Measurements from ENCODE around the gene SRPRA. TPM values are rescaled to one million over a fixed set of nuclear protein-coding genes. Genes with fewer than 3 reads are reported as not detected.
"Not testable (repeated sequence)": the region's sequence is repeated elsewhere in the genome, so short reads cannot be mapped to it uniquely, and the experiment has no call there.

SRPRA gene
- total RNA-seq, 4 donors from 2014 or later = 56.8 to 84.7 (median 72.3) TPM

DNA sequence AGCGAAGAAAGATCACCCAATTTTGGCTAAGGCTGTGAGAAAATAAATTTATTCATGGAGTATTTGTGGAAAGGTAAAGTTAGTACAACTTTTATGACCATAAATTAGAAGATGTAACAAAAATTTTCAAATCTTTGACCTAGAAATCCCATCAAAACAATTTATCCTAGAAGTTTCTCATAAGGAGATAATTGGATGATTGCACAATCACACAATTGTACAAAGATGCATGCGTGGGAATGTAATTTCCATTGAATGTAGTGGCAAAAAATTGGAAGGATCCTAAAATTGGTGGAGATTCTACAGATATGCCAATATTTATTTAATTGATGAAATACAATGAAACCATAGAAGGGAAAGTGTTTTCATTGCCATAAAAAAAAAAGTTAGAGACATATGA, 11.6 kb downstream of the SRPRA start:
- WGBS, 2 donors = 88 to 90% methylated on average over 2 of the region's 2 CpGs
- no peak for DNase-seq (ENCODE audit: low spot score in 2 of 2)
- no peak for TF ChIP-seq POLR2A (IDR thresholded peaks at IDR 0.05)
- TF ChIP-seq, protein P1, sequence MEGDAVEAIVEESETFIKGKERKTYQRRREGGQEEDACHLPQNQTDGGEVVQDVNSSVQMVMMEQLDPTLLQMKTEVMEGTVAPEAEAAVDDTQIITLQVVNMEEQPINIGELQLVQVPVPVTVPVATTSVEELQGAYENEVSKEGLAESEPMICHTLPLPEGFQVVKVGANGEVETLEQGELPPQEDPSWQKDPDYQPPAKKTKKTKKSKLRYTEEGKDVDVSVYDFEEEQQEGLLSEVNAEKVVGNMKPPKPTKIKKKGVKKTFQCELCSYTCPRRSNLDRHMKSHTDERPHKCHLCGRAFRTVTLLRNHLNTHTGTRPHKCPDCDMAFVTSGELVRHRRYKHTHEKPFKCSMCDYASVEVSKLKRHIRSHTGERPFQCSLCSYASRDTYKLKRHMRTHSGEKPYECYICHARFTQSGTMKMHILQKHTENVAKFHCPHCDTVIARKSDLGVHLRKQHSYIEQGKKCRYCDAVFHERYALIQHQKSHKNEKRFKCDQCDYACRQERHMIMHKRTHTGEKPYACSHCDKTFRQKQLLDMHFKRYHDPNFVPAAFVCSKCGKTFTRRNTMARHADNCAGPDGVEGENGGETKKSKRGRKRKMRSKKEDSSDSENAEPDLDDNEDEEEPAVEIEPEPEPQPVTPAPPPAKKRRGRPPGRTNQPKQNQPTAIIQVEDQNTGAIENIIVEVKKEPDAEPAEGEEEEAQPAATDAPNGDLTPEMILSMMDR (IDR thresholded peaks at IDR 0.05) = no peak
- intact Hi-C loops (cut with DNase I; ENCODE audit: low total_unique reads) = no loop called here
- no peak overlapping the region for H3K4me3 ChIP-seq (ENCODE audit: low read depth, poor library complexity, severe bottlenecking)

DNA sequence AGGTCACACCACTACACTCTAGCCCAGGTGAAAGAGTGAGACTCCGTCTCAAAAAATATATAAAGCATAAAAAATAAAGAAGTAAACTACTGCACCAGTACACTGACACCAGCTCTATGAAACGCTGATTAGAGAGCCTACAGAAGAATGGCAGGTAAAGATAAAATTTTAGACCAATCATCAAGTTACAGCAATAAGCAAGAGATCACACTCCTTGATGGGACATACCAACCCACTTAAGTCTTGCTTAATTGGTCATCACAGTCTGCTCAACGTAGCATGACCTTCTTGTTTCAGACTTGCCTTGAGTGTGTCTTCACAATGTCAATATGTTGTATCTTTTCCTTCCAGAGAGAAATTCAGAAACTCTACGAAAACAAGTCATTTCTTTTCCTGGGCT, 12.5 kb downstream of the SRPRA start:
- H3K4me3 ChIP-seq (ENCODE audit: low read depth, poor library complexity, severe bottlenecking) = no peak overlapping the region
- TF ChIP-seq, protein P1 (IDR thresholded peaks at IDR 0.05) = no peak
- no peak for TF ChIP-seq POLR2A (IDR thresholded peaks at IDR 0.05)
- intact Hi-C loops (cut with DNase I; ENCODE audit: low total_unique reads) = no loop called here
- DNase-seq (ENCODE audit: low spot score in 2 of 2) = no peak
- 93 to 94% methylated on average over 4 of the region's 4 CpGs for WGBS, 2 donors

DNA sequence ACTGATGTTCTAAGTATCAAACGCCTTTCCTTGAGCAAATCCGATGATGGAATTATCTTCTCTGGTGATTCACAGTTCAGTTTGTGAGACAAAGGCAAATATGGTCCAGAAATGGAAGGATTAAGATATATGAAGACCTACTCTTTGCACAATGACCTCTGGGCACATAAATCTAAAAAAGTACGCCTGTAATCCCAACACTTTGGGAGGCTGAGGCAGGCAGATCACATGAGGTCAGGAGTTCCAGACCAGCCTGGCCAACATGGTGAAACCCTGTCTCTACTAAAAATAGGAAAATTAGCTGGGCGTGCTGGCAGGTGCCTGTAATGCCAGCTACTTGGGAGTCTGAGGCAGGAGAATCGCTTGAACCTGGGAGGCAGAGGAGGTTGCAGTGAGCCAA, 13.2 kb downstream of the SRPRA start:
- DNase-seq (ENCODE audit: low spot score in 2 of 2); H3K4me3 ChIP-seq (ENCODE audit: low read depth, poor library complexity, severe bottlenecking); intact Hi-C loops (cut with DNase I; ENCODE audit: low total_unique reads): not testable (repeated sequence)
- 95 to 98% methylated on average over 5 of the region's 5 CpGs for WGBS, 2 donors

DNA sequence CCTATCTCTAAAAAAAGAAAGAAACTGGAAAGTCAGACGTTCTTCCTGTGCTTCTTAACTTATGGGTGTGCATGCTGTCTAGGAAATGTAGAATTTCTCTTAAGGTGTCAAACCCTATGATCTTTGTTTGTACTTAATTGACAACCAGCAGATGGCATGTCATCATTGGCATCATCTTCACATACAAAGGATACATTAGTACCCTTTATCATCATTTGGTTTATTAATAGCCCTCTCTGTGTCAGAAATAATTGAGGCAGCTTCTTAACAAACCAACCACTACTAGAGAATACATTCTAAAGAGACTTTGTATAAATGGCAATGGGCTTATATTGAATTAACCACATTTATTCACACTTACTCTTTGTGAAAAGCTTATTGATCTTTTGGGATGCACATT, 13.9 kb downstream of the SRPRA start:
- intact Hi-C loops (cut with DNase I; ENCODE audit: low total_unique reads) = no loop called here
- DNase-seq (ENCODE audit: low spot score in 2 of 2) = no peak
- H3K4me3 ChIP-seq (ENCODE audit: low read depth, poor library complexity, severe bottlenecking) = no peak overlapping the region
- TF ChIP-seq, protein P1 (IDR thresholded peaks at IDR 0.05) = no peak
- no peak for TF ChIP-seq POLR2A (IDR thresholded peaks at IDR 0.05)
- 67 to 74% methylated on average over 1 of the region's 1 CpG for WGBS, 2 donors

DNA sequence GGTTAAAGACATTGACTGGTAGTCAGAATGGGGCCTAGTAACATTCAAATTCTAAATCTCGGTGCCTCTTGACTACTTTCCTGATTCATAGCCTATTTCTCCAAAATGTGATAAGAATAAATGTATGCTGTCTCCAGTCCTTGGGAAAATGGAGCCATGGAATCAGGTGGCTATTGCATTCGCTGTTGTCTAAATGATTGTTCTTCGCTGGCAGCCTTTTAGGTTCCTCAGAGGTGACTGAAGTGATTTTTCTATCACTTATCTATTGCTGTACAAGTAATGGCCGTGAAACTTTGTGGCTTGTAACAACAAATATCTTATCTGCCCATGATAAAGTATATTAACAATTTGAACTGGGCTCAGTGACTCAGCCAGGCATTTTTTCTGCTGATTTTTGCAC, 15.4 kb downstream of the SRPRA start:
- intact Hi-C loops (cut with DNase I; ENCODE audit: low total_unique reads) = no loop called here
- TF ChIP-seq, protein P1 (IDR thresholded peaks at IDR 0.05) = no peak
- TF ChIP-seq POLR2A (IDR thresholded peaks at IDR 0.05) = no peak

DNA sequence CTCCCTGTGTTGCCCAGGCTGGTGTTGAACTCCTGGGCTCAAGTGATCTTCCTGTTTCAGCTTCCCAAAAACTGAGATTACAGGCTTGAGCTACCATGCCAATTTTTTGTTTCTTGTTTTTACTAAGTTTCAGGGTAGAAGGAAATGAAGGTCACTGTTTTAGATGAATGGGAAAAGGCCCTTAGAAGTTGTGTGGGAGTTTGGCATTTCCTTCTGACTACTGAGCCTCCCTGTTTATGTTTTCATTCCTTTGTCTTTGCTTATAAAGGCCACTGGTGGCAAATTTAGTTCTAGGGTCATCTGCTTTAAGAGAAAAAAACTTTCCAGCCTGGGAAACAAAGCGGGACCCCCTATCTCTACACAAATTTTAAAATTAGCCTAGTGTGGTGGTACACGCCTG, 22.1 kb downstream of the SRPRA start:
- H3K4me3 ChIP-seq (ENCODE audit: low read depth, poor library complexity, severe bottlenecking) = no peak overlapping the region
- DNase-seq (ENCODE audit: low spot score in 2 of 2) = no peak
- WGBS, 2 donors = 85 to 96% methylated on average over 2 of the region's 2 CpGs
- TF ChIP-seq POLR2A (IDR thresholded peaks at IDR 0.05) = no peak
- TF ChIP-seq, protein P1 (IDR thresholded peaks at IDR 0.05) = no peak
- intact Hi-C loops (cut with DNase I; ENCODE audit: low total_unique reads) = no loop called here

More for the DNA sequence above, 15.4 kb downstream of the SRPRA start:
- no peak for DNase-seq (ENCODE audit: low spot score in 2 of 2)
- WGBS, 2 donors = 87 to 98% methylated on average over 4 of the region's 4 CpGs
- H3K4me3 ChIP-seq (ENCODE audit: low read depth, poor library complexity, severe bottlenecking) = no peak overlapping the region
